ENCODE measurements around the gene SDK1. TPM values are rescaled to one million over a fixed set of nuclear protein-coding genes. Genes with fewer than 3 reads are reported as not detected.

SDK1 gene
- total RNA-seq, 2 donors from 2014 or later = 19.8 to 32.4 TPM

DNA sequence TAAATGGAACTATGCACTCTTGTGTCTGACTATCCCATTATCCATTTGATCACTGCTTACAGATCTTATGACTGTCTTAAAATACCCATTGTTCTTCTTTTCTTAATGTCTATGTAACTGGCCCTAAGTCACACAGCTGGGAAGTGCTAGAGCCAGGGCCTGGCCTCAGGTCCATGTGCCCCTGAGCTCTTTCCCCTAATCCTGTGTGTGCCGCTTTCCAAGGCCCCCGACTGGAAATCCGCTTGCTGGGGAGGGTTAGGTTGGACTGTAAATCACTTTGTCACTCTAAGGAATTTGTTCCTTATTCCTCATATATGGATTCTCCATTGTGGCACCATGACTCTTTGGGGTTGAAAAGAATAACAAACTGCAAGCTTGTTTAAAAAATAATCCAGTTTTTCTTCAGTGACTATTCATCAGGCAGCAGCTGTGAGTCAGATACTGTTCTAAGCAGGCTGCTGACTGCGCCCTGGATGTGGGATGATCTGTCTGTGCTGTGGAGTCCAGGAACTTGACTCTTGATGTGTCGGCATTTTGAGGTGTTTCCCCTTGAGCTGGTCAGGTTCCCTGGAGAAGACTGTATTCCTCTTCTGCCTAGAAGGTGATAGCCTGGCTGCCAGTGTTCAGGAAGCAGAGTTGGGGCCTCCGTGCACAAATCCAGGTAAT lies 236.3 kb downstream of the SDK1 start:
- Histone ChIP-seq H3K27ac (no peak overlapping the region), H3K27me3 (no peaks in the 10 kb centered on the region), H3K9me3 (no peaks in the 10 kb centered on the region), H3K4me3 (no peak overlapping the region), H3K4me1 (peaks cover 9% of the 10 kb centered on the region), H3K36me3 (replicated peaks in 1 of 2; ENCODE audit: insufficient read depth in 1 of 2, low read depth in 2 of 2) (no peaks in the 10 kb centered on the region)
- no peak for ATAC-seq
- WGBS, 2 donors = 83 to 99% methylated on average over 5 to 6 of the region's 6 CpGs
- intact Hi-C loops (cut with DNase I) = no loop called here
- no peak for DNase-seq
- TF ChIP-seq, protein P1, sequence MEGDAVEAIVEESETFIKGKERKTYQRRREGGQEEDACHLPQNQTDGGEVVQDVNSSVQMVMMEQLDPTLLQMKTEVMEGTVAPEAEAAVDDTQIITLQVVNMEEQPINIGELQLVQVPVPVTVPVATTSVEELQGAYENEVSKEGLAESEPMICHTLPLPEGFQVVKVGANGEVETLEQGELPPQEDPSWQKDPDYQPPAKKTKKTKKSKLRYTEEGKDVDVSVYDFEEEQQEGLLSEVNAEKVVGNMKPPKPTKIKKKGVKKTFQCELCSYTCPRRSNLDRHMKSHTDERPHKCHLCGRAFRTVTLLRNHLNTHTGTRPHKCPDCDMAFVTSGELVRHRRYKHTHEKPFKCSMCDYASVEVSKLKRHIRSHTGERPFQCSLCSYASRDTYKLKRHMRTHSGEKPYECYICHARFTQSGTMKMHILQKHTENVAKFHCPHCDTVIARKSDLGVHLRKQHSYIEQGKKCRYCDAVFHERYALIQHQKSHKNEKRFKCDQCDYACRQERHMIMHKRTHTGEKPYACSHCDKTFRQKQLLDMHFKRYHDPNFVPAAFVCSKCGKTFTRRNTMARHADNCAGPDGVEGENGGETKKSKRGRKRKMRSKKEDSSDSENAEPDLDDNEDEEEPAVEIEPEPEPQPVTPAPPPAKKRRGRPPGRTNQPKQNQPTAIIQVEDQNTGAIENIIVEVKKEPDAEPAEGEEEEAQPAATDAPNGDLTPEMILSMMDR (IDR thresholded peaks at IDR 0.05) = no peak
- TF ChIP-seq POLR2A (IDR thresholded peaks at IDR 0.05) = no peak

DNA sequence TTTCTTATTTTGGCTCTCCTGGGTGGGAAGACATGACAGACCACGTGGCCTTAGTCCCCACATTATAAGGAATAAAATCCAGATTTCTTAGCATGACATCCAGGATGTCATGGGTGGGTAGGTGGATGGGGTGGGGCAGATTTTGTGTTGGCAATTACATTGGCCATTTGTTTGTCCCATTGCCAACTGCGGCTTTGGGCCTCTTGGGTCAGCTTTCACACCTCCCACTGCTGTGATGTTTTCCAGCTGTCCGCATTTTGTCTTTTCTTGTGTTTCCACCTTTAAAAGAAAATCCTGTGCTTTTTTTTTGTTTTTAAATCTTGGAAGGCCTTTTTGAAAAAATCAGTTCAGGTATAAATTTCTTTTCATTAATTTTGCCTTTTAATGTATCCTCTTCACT lies 237.0 kb downstream of the SDK1 start:
- no peak for DNase-seq
- H3K4me1 ChIP-seq = peaks cover 2% of the 10 kb centered on the region
- ATAC-seq = no peak
- TF ChIP-seq, protein P1 (IDR thresholded peaks at IDR 0.05) = no peak
- no peak for TF ChIP-seq POLR2A (IDR thresholded peaks at IDR 0.05)
- no peaks in the 10 kb centered on the region for H3K9me3 ChIP-seq
- 88 to 97% methylated on average over 3 of the region's 3 CpGs for WGBS, 2 donors
- intact Hi-C loops (cut with DNase I) = no loop called here
- H3K4me3 ChIP-seq = no peak overlapping the region
- H3K27ac ChIP-seq = no peak overlapping the region
- no peaks in the 10 kb centered on the region for H3K36me3 ChIP-seq (replicated peaks in 1 of 2; ENCODE audit: insufficient read depth in 1 of 2, low read depth in 2 of 2)
- no peaks in the 10 kb centered on the region for H3K27me3 ChIP-seq

DNA sequence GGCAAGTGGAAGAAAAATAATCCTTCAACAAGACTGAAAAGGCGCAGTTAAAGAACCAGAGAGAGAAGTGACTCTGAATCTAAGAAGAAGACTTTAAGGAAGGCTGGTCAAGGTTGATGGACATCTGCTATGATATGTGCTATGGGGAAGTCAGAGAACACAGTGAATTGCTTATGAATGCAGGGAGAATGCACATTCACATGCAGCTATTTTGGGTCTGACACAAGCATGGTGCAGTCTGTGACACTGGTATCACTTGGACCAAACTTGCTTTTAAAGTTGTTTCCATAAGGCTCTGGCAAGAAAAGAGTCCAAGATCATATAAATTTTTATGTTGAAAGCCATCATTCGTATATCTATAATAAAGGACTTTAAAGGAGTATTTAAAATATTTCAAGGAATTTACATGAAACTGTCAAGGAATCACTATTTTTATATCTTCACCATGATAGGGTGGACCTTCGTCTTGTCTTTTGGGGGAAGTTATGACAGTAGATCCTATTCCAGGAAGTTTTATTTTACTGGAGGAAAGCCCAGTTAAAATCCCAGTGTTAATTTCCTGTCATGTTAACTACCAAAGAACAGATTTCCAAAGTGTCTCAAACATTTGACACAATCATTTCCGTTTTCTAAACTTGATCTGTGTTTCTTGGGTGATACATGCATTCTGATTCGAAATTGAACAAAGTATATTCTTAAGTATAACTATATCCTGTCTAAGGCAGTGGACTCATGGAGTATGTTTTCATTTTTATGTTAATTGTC lies 239.6 kb downstream of the SDK1 start:
- H3K4me1 ChIP-seq = peaks cover 3% of the 10 kb centered on the region
- 77 to 85% methylated on average over 5 of the region's 5 CpGs for WGBS, 2 donors
- DNase-seq = no peak

DNA sequence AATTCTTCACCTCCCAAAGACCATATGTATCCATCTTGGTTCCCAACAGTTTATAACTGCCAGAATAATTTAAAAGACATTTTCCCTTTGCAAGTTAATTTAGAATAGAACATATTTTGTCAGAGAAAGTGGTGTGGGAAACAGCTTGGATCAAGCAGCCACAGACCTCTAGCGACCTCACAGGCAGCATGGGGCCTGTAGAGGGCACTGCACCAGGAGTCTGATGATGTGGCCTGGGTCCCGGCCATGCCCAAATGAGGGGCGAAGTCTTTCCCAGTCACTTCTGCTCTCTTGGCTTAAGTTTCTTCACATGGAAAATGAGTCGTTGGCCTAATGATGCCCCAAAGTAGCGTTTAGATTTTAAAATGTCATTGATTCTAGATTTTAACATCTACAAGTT lies 243.2 kb downstream of the SDK1 start:
- H3K9me3 ChIP-seq = no peaks in the 10 kb centered on the region
- H3K27me3 ChIP-seq = no peaks in the 10 kb centered on the region
- ATAC-seq = no peak
- intact Hi-C loops (cut with DNase I) = no loop called here
- 81% methylated on average over 5 of the region's 5 CpGs for WGBS, 2 donors
- H3K4me3 ChIP-seq = no peak overlapping the region
- H3K27ac ChIP-seq = no peak overlapping the region
- TF ChIP-seq POLR2A (IDR thresholded peaks at IDR 0.05) = no peak
- TF ChIP-seq, protein P1 (IDR thresholded peaks at IDR 0.05) = no peak
- no peak for DNase-seq
- no peaks in the 10 kb centered on the region for H3K36me3 ChIP-seq (replicated peaks in 1 of 2; ENCODE audit: insufficient read depth in 1 of 2, low read depth in 2 of 2)
- H3K4me1 ChIP-seq = peaks cover 25% of the 10 kb centered on the region

More for the DNA sequence above, 239.6 kb downstream of the SDK1 start:
- H3K9me3 ChIP-seq = no peaks in the 10 kb centered on the region
- intact Hi-C loops (cut with DNase I) = no loop called here
- no peaks in the 10 kb centered on the region for H3K36me3 ChIP-seq (replicated peaks in 1 of 2; ENCODE audit: insufficient read depth in 1 of 2, low read depth in 2 of 2)
- no peak overlapping the region for H3K4me3 ChIP-seq
- H3K27ac ChIP-seq = no peak overlapping the region
- TF ChIP-seq, protein P1 (IDR thresholded peaks at IDR 0.05) = no peak
- H3K27me3 ChIP-seq = no peaks in the 10 kb centered on the region
- no peak for ATAC-seq

All from body of pancreas (tissue), 4 donors.